HG03571 (cell line): ENCODE results near the gene PTPRE.
A peak's percentile ranks its signal among the peaks of the same experiment; 100 is the strongest.

ENCODE experiments used
- ATAC-seq: cut with Tn5 transposase; IDR thresholded peaks from one replicate; pipeline ENCODE4 v1.9.1; 2021; ENCODE audit not compliant: unreplicated experiment

Gene PTPRE

DNA sequence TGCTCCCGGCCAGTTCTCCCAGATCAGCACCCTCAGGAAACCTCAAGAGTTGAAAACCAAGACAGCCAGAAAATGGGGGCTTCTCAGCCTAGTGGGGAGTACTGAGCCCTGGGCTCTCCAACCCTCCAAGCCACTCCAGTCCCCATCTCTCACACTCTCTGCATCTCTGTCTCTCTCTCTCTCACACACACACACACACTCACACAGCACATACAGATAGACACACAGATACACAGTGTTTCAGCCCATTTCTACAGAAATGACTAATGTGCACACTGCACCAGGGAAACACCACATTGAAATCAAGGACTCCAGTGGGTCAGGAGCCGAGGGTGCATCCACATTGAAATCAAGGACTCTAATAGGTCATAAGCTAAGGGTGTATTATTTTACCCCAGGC, 111.8 kb downstream of the PTPRE start:
- ATAC-seq = no peak

- ATAC-seq = no peak
Observed at GRCh38 chr10:128022261-128023196, 115.6 kb downstream of the PTPRE start.

DNA sequence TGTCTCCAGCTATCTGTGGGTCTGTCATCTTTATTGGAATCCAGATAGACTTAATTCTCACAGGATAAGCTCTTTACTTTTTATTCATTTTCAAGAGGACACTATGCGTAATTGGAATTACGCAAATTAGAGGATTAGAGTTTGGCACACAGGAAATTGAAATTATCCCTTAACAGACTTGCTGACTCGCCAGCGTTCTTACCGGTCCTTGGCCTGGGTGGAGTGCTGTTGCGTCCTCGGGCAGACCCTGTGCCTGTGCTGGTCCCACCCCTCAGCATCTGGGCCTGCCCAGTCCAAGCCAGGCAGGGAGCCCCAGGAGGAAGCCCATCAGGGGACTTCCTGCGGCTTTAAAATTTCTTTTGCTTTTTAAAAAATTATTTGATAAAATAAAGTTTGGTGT, 117.5 kb downstream of the PTPRE start:
- no peak for ATAC-seq

GRCh38 chr10:128025437-128025836, 118.5 kb downstream of the PTPRE start:
- ATAC-seq = no peak

GRCh38 chr10:128025951-128026350, 119.0 kb downstream of the PTPRE start:
- ATAC-seq = no peak

DNA sequence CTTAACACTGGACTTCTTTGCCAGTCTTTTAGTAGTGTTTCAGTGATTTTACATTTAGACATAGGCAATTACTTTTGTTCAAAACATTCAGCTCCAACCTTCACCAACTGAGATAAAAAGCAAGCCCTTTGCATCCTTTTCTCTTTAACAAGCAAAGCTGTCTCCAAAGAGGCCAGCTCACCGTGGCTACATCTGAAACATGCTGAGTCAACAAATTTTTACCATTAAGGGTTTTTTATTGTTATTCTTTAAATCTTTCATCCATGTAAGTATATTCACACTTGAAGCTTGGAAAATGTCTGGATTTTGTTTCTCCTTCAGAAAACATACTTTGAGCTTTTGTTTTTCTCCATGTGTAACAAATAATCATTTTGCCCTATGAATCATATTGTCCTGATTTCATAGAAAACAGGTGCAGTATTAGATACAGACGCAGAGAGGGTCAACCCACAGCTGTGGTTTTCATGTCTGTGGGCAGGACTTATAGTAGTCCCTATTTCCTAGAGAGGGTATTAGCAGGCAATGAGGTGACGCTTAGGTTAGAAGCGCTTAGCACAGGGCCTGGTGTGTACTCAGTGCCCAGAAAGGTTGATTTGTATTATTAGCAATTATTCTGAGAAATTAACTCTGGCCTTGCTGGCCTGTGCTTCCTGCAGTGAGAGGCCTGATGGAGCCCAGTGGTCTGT, 119.9 kb downstream of the PTPRE start:
- ATAC-seq = no peak

- ATAC-seq = no peak
Observed at GRCh38 chr10:128027306-128027705, 120.4 kb downstream of the PTPRE start.

DNA sequence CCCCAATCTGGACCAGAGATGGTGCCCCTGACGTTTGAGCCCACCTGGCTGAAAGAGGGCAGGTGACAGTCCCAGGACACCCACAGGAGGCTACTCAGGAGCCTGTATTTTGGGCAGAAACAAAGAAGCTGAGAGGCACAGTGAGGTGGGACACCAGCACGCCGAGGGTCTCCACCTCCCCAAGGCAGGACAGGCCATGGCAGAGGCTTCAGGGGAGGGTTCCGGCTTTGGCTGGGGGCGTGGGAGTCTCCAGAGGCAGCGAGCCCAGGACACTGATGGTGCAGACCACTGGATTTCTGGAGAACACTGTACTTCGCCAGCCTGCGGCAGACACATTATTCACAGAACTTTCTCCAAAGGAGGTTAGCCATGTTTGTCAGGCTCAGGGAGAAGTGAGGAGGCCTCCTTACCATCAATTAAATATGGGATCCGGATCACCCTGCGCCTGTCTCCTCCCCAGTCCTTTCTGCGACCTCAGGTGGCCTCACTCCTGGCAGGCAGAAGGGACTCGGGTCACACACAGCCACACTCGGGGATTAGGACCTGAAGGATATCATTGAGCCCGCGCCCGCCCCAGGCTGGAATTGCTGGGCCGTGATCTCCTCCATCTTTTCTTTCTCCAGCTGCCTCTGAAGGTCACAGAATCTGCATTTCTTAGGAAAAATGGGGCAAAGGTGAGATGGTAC, 121.1 kb downstream of the PTPRE start:
- ATAC-seq = no peak

GRCh38 chr10:128028508-128029289, 121.8 kb downstream of the PTPRE start:
- no peak for ATAC-seq

DNA sequence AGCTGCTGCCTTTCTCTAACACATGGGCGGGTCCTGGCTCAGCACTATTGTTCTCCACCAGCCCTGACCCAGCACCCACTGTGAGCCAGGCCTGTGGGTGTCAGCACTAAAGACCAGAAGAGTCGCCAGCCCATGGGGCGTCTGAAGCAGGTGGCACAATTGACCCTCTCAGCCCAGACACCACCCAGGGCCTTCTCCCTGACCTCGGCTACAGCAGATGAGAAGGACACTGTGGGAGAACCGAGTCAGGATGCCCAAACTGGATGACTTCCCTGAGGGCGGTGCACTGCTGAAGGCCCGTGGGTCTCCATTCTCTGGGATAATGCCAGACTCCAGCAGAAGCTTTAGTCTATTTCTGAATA, 122.4 kb downstream of the PTPRE start:
- ATAC-seq = no peak

DNA sequence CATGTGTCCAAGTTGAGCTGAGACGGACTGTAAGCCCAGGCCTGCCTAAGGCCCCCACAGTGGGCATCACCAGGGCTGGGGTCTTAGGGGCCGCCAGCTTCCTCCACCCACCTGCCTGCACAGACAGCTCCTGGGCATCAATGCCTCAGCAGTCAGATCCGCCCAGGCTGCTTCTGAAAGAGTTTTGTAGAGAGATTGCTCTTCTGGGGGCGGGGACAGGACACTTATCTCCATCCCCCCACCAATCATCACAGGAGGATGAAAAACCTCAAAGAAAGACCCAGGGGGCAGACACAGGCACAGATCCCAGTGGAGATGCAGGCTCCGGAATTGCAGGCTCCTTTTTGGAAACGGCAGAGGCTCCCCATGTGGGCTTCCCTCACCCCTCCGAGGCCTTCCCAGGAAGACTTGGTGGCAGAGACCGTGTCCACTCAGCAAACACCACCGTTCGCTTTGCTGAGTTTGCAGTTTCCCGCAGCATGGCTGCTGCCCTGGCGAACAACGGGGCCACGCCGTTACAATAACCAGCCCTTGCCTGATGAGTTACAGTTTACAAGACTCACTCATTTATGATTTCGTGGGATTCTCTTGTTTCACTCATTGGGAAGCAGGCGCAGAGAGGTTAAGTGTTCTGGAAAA, 122.9 kb downstream of the PTPRE start:
- ATAC-seq = no peak

DNA sequence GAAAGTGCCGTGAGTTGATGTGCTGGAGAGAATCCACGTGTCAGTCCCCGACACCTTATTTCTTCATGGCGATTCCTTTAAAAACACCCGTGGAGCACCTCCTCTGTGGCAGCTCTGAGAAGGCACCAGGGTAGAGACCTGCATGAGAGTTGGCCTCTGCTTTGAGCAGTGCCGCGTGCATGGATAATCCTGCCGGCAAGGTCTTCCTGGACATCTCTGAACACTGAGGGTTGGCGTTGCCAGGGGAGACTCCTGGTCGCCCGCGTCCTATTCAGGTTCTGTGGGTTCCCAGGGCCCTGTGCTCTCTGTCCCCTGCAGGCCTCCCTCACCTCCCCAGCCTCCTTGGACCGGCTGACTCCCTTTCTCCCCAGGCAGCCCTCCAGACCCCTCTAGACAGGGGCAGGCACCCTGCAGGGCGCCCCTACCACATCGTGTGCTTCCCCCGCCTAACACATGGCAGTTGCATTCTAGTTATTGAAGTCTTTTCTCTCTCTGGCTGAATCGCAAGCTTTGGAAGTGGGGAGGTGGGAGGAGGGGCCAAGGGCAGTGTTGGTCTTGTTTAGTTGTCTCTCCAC, 123.7 kb downstream of the PTPRE start:
- ATAC-seq = no peak

DNA sequence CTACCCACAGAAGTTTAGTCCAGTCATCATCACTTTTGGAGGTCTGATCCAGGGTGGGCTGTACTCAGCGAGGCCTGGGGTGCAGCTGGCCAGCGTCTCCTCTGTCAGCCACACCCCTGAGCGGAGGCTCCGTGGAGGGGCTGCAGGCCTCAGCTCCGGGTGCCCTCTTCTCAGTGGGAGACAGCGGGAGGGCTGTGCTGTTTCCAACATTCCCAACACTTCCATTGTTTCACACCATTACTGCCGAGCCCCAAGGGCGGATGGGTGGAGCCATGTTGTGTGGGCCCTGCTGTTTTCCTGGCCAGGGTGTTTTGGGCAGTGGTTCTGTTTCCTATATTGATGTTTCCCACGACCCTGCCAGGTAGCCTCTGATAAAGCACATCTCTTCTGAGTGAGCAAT, 124.3 kb downstream of the PTPRE start:
- ATAC-seq = no peak

GRCh38 chr10:128032466-128032865, 125.6 kb downstream of the PTPRE start:
- ATAC-seq = no peak

- ATAC-seq = peak; percentile 62
Observed at GRCh38 chr10:128035557-128035973, 128.7 kb downstream of the PTPRE start.

GRCh38 chr10:128036011-128036615, 129.2 kb downstream of the PTPRE start:
- ATAC-seq = no peak

DNA sequence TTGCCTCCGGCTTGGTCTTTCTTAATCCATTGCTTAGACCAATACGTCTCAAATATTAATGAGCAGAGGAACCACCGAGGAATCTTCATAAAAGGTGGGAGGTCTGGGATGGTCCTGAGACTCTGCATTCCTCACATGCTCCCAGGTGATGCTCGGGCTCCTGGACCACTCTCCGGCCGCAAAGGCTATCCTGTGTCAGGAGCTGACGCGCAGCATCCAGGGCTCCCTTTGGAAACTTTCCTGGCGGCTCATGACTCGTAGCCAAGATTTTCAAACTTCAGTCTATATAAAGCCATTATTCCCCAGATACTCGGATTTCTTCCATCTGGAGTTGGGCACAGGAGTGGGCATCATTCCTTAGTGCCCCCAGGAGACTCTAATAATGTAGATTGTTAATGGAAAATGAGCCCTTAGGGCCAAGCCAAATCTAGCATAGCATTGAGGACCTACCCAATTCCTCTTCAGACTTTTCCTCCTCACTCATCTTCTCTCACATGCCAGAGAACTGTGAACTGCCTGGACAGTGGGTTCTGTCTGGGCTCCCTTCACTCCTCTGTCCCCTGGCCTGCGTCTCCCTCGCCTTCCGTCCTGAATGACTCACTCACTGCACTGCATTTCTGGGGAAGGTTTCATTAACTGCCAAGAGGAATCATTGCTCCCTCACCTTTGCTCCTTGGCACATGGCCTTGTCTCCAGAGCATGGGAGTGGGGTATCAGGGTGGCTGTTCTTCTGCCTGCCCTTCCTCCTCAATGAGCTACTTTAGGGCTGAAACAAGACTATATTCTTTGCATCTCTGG, 130.0 kb downstream of the PTPRE start:
- ATAC-seq = no peak

GRCh38 chr10:128040096-128040495, 133.2 kb downstream of the PTPRE start:
- no peak for ATAC-seq

DNA sequence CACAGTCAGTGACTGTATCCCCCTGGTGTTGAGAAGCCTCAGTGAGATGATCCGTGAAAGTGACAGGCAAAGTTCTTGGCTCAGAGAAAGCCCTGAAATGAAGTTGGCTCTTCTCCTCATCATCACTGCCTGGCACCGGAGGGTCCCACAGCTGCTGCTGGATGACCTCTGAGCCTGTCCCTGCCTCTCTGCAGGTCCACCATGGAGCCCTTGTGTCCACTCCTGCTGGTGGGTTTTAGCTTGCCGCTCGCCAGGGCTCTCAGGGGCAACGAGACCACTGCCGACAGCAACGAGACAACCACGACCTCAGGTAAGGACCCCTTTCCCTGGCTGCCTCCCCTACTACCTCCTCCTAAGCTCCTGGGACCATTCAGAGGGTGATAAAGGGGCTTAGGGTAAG, 133.8 kb downstream of the PTPRE start:
- no peak for ATAC-seq
